Stimulated activated CD8-positive, alpha-beta memory T cell treated with anti-CD3 and anti-CD28 coated beads, Interleukin-15, amount 100 ng/mL, for 1 hour (primary cell): Measurements from ENCODE around the gene UBE3B.

Source experiments
- DNase-seq: peaks from one replicate; pipeline ENCODE4 v3.0.0-alpha.2; 2020; ENCODE audit warnings: low read depth

The UBE3B gene

DNA sequence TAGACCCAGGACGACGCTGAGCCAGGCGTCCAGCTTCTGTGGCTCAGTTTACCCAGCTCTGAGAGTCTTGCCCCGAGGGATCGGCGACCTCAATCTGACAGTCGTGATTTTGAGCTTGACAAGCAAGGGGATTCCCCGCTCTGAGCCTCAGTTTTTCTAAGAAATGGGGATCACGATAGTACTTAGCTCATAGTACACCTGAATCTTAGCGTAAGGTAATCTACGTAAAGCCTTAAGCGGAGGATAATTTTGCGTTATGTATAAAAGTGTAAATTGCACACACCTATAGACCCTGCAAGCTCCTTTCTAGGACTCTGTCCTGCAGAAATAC is 96.4 kb downstream of the UBE3B start:
- no peak for DNase-seq

DNA sequence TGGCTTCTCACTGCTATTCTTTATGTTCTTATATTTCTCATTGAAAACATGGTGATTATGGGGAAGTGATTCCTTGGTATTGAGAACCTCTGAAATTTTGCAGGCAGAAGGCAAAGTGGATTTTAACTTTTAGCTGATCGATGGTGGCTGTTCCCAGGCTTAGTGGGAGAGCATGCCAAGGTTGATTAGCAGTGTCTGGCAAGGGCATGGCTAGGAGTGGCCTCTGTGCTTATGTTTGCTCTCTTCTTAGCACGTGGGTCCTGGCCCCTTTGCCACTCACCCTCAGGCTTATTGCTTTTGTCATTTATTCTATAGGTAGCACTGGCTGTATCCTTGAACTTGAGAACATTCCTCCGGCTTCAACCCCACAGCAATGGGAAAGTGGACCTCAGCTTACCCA is 98.2 kb downstream of the UBE3B start:
- no peak for DNase-seq

DNA sequence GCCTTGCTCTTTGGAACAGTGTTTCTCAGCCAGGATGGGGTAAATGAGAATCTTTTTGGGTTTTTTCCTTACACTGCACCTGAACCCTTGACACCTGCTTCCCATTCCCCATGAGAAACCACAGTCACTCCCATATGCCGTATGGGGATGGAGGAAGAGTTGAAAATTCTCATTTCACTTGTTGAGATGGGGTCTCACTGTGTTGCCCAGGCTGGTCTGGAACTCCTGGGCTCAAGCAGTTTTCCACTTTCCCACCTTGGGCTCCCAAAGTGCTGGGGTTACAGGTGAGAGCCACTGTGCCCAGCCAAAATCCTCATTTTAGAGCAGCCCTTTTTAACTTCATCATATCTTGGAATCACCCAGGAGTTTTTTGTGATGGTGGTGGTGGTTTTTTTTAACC is 99.9 kb downstream of the UBE3B start:
- DNase-seq = no peak

DNA sequence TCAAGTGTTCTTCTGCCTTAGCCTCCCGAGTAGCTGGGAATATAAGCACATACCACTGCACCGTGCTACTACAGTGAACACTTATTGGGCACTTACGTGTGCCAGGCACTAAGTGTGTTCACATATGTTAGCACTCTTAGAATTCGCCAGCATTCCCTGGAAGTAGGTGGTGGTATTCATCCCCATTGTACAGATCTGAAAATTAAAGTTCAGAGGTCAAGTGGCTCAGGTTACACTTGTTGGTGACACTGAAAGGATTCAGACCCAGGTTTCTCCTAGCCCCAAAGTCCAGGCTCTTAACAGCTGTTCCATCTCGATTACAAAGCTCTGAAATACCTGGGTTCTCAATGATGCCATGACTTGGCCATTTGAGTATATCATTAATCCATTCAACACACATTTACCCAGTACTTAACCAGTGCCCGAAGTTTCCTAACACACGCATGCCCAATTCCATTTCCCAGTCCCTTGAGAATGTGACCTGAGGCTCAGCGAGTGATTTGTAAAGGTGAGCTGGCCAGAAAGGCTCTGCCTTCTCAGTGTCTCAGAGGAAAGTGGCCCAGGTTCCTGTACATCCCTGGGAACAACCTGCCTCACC is 101.0 kb downstream of the UBE3B start:
- no peak for DNase-seq

DNA sequence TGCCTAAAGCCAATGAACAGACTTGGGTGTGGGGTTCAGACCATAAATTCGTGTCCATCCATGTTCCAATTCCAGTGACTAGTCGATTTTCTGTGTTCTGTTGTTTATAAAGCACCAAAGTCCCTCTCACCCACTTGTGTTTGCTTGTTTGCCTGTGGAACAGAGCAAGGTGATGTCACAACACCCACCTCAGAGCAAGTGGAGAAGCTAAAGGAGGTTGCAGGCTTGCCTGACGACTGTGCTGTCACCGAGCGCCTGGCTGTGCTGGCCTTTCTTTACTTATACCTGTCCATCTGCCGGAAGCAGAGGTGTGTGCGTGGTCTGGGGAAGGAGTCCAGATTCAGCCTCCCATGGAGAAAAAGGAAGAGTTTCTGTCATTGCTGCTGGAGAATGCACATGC is 102.2 kb downstream of the UBE3B start:
- no peak for DNase-seq

DNA sequence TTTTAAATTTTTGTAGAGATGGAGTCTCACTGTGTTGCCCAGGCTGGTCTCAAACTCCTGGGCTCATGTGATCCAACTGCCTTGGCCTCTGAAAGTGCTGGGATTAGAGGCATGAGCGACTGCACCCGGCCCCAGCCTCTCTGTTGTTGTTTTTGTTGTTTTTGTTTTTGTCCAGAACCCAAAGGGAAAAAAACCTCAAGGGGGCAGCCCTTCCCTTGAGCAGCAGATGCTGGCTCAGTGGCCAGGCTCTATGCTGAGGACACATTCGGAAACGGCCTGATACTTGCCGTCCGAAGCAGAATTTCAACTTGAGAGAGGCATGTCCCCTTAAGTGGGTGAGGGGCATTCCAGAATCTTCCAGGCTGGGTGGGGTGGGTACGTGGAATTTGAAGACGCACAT is 102.8 kb downstream of the UBE3B start:
- DNase-seq = no peak

DNA sequence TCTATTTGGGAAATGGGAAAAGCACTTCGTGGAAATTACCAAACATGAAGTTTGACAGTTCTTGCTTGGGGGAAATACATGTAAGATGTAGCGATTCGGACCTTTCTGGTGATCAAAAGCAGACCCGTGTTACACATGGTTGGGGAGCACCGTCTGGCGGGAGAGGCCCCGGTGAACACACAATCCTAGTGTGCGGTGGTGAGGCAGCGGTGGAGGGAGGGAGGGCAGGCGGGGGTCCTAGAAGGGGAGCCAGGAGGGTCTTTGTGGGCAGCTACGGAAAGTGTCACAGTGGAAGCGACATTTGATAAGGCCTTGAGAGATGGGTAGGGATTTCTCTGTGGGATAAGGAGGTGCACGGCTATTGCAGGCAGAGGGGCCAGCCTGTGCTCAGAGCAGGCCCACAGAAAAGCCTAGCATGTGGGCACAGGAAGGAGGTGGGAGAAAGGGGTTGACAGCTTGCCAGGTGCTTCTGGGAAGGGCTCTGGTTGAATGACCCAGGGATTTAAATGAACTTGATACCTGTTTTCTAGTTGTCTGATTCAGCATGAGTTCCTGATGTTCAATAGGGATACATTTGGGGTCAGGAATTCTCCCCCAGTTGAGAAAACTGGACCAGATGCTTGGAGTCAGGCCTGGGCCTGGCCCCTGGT is 103.4 kb downstream of the UBE3B start:
- DNase-seq = no peak

DNA sequence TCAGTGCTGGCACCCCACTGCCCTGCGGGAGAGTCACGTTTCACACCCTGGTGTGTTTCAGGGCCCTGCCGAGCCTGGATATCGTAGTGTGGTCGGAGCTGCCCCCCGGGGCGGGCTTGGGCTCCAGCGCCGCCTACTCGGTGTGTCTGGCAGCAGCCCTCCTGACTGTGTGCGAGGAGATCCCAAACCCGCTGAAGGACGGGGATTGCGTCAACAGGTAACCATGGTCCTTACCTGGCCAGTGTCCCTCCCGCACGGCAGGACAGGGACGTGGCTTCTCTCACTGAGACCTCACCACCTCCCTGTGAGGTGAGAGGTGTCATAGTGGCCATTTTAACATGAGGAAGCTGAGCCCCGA is 103.9 kb downstream of the UBE3B start:
- DNase-seq = no peak

DNA sequence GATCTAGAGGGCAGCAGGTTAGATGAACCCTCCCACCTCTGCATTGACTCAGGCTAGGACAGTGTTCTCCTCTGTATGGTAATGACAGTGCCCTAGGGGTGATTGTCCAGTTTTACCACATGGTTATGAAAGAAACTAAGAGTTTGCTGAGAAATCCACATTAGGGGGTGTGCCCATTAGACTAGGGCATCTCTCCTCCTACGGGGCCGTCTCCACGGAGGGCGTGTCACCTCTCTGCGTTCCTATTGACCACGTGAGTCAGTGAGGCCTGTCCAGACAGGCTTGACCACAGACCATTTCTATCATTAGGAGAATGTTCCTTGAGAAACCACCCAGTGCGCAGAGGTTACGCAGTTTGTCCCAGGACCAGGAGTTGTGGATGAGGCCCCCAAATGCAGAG is 104.4 kb downstream of the UBE3B start:
- DNase-seq = no peak

DNA sequence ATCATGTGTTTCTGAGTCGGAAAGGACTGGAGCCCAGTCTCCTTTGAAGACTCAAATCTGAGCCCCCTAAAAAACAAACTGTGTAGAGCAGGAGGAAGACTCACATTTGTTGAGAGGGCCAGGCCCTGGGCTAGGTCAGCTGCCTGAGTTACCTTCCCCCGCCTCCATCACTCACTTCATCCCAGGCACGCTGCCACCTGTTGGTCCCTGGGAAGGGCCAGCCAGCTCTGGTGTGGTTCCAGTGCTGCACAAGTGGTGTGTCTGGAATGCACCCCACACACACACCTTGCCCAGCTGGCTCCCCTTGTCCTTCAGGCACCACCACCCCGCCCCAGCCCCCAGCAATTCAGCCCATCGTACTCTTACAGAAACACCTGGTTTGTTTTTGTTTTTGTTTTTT is 105.2 kb downstream of the UBE3B start:
- no peak for DNase-seq

DNA sequence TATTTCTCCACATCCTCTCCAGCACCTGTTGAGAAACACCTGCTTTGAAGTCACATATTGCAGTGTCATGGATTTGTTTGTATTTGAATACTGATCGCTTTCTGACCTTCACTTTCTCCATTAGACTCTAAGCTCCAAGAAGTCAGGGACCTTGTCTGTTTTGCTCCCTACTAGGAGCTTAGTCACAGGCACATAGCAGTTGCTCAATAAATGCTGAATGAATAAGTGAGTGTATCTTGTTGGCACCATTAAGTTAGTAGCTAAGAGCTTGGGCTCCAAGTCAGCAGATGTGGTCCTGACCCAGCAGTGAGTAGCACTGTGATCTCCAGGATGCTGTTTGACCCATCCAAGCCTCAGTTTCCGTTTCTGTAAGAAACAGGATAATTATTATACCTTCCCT is 106.3 kb downstream of the UBE3B start:
- no peak for DNase-seq
